Endothelial cell (in vitro differentiated cells): ENCODE measurements around the gene MRPL21. TPM values are rescaled to one million over a fixed set of nuclear protein-coding genes. Genes with fewer than 3 reads are reported as not detected.
A peak's percentile ranks its signal among the peaks of the same experiment; 100 is the strongest.

Experiments
- DNase-seq: peaks from one replicate; pipeline ENCODE4 v3.0.0; 2021; ENCODE audit warnings: low spot score
- H3K27ac Mint-ChIP-seq: one replicate; pipeline ENCODE4 v1.8.0; 2021; ENCODE audit warnings: mixed read lengths, inconsistent platforms; ENCODE audit not compliant: unreplicated experiment
- H3K27me3 Mint-ChIP-seq: one replicate; pipeline ENCODE4 v1.8.0; 2021; ENCODE audit warnings: mild to moderate bottlenecking, moderate library complexity, mixed read lengths, inconsistent platforms; ENCODE audit not compliant: unreplicated experiment
- H3K36me3 Mint-ChIP-seq: one replicate; pipeline ENCODE4 v1.8.0; 2021; ENCODE audit warnings: mild to moderate bottlenecking, low read depth, mixed read lengths, inconsistent platforms; ENCODE audit not compliant: unreplicated experiment
- H3K4me1 Mint-ChIP-seq: one replicate; pipeline ENCODE4 v1.8.0; 2021; ENCODE audit warnings: mild to moderate bottlenecking, mixed read lengths, inconsistent platforms; ENCODE audit not compliant: unreplicated experiment
- H3K4me3 Mint-ChIP-seq: one replicate; pipeline ENCODE4 v1.8.0; 2021; ENCODE audit warnings: mild to moderate bottlenecking, mixed read lengths, inconsistent platforms; ENCODE audit not compliant: unreplicated experiment
- H3K9me3 Mint-ChIP-seq: one replicate; pipeline ENCODE4 v1.8.0; 2021; ENCODE audit warnings: mixed read lengths, inconsistent platforms; ENCODE audit not compliant: unreplicated experiment
- total RNA-seq: library from RNA; stranded (reverse); fragmentation: NEBNext Ultra II Directional; extraction: Animal tissue kit (Norgen Biotek cat#: 25700); gene quantifications from one replicate; pipeline ENCODE4 v1.2.1, GENCODE V29; 2021; ENCODE audit not compliant: unreplicated experiment
- TF ChIP-seq, protein P1 (sequence below): fragments of 200-600 bp; sonication (generic); IDR thresholded peaks from one replicate; pipeline ENCODE4 v1.5.0; 2021; ENCODE audit warnings: antibody characterized with exemption; ENCODE audit not compliant: unreplicated experiment

Gene MRPL21
- total RNA-seq, 1 donor from 2014 or later, result 54.4 TPM

DNA sequence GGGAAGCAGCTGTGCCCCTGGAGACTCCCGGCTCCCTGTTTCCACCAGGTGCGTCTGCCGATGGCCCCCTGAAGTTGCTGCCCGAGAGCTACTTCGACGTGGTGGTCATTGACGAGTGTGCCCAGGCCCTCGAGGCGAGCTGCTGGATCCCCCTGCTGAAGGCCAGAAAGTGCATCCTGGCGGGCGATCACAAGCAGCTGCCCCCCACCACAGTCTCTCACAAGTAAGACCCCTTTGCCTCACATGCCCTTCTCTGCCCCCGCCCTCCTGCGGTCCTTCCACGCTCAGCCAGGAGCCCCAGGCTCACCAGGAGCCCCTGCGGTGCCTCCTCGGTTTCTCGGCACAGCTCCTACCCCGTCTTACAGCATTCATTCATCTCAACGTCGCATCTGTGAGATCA is 25.5 kb upstream of the MRPL21 start:
- H3K27me3 Mint-ChIP-seq, result peaks cover 2% of the 10 kb centered on the region
- TF ChIP-seq, protein P1, sequence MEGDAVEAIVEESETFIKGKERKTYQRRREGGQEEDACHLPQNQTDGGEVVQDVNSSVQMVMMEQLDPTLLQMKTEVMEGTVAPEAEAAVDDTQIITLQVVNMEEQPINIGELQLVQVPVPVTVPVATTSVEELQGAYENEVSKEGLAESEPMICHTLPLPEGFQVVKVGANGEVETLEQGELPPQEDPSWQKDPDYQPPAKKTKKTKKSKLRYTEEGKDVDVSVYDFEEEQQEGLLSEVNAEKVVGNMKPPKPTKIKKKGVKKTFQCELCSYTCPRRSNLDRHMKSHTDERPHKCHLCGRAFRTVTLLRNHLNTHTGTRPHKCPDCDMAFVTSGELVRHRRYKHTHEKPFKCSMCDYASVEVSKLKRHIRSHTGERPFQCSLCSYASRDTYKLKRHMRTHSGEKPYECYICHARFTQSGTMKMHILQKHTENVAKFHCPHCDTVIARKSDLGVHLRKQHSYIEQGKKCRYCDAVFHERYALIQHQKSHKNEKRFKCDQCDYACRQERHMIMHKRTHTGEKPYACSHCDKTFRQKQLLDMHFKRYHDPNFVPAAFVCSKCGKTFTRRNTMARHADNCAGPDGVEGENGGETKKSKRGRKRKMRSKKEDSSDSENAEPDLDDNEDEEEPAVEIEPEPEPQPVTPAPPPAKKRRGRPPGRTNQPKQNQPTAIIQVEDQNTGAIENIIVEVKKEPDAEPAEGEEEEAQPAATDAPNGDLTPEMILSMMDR, result no peak
- H3K9me3 Mint-ChIP-seq, result peaks cover 7% of the 10 kb centered on the region
- no peaks in the 10 kb centered on the region for H3K4me1 Mint-ChIP-seq
- peaks cover 49% of the 10 kb centered on the region for H3K36me3 Mint-ChIP-seq
- no peak overlapping the region for H3K27ac Mint-ChIP-seq
- no peak overlapping the region for H3K4me3 Mint-ChIP-seq
- DNase-seq, result no peak

DNA sequence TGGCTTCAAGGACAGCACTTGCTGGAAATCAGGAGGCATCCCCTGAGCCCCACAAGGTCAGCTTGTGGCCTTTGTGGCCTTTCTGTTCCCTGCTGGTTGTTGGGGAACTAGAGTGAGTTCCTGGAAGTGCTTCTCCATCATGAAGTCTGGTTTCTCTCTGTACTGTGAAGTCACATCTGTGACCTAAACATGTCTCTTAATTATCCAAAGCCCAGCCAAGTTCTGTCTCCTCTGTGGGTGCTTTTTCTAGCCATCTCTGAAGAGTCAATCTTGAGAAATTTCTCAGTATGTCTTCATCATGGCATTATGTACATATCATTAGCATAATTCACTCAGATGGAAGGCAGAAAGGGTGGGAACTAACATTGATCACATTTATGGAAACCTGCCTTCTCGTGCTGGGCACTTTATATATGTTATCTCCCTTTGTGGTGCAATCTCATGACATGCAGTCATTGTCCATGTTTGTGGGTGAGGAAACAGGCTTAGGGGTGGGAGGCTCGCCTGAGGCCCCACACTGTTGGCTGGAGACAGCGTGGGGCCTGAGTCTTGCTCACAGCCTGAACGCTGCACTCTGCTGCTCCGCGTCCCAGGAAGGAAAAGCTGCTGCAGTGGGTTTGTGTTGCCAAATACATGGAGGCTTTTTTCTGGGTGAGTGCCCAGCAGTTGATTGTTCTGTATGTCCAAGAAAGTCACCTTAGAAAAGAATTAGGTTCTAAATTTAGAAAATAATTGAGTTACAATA is 24.7 kb upstream of the MRPL21 start:
- peaks cover 55% of the 10 kb centered on the region for H3K36me3 Mint-ChIP-seq
- no peaks in the 10 kb centered on the region for H3K4me1 Mint-ChIP-seq
- no peak overlapping the region for H3K27ac Mint-ChIP-seq
- no peak for DNase-seq
- H3K4me3 Mint-ChIP-seq, result no peak overlapping the region
- H3K9me3 Mint-ChIP-seq, result peaks cover 7% of the 10 kb centered on the region
- peaks cover 2% of the 10 kb centered on the region for H3K27me3 Mint-ChIP-seq
- TF ChIP-seq, protein P1, result no peak

DNA sequence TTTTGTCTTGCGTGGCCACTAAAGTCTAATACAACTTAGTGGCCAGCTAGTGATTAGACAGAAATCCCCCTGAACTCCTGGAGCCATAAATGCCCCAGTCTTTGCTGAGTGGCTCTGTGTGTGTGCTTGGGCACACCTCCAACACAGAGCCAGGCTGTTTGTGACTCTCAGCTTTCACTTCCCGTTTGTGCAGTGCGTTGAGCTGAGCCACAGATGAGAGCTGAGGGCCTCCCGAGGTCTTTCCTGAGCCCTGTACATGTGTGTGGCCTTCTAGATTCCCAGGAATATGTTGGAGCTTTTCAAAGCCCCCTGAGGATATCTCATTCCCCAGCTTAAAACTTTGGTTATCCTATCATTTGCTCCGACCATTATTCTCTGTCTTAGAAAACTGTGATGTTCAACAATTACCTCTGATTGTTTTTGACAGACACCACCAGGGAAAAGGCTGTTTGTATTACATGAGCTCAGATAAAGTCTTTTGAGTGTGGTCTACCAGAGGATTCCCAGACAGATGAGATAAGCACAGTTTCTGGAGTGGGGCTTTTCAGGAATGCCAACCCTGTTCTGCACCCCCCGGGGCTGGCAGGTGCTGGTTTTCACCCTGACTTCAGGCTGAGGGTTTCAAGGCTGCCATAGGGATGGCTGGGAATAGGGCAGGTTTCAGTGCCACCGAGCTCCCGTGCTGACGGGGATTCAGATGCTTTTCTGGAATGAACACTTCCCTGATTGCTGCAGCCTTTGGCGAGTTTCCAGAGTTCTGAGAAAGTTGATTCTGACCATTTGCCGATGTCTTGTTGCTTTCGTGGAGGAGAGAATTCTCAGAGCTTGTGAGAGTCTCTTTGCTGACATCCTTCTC is 23.9 kb upstream of the MRPL21 start:
- H3K4me3 Mint-ChIP-seq, result no peak overlapping the region
- TF ChIP-seq, protein P1, result no peak
- no peak overlapping the region for H3K27ac Mint-ChIP-seq
- H3K4me1 Mint-ChIP-seq, result no peaks in the 10 kb centered on the region
- H3K36me3 Mint-ChIP-seq, result peaks cover 61% of the 10 kb centered on the region
- DNase-seq, result no peak
- peaks cover 7% of the 10 kb centered on the region for H3K9me3 Mint-ChIP-seq
- H3K27me3 Mint-ChIP-seq, result peaks cover 2% of the 10 kb centered on the region

DNA sequence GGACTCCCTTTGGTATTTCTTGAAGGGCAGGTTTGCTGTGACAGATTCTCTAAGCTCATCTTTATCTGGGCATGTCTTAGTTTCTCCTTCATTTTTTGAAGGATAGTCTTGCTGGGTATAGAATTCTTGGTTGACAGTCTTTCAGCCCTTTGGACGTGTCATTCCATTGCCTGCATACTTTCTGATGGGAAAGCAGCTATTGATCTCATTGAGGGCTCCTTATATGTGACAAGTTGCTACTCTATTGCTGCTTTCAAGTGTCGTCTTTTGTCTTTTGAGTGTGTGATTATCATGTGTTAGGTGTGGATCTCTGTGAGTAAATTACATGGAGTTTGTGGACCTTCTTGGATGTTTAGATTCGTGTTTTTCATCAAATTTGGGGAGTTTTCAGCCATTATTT is 22.0 kb upstream of the MRPL21 start:
- Mint-ChIP-seq H3K9me3 (peaks cover 7% of the 10 kb centered on the region), H3K4me3 (peak overlapping the region; percentile 9), H3K27me3 (no peaks in the 10 kb centered on the region), H3K27ac (no peak overlapping the region), H3K4me1 (no peaks in the 10 kb centered on the region), H3K36me3 (peaks cover 59% of the 10 kb centered on the region)
- no peak for DNase-seq
- TF ChIP-seq, protein P1, result no peak
